ENCODE data around the gene POGK.
"Not testable (repeated sequence)": the region's sequence is repeated elsewhere in the genome, so short reads cannot be mapped to it uniquely, and the experiment has no call there.

POGK gene, protein sequence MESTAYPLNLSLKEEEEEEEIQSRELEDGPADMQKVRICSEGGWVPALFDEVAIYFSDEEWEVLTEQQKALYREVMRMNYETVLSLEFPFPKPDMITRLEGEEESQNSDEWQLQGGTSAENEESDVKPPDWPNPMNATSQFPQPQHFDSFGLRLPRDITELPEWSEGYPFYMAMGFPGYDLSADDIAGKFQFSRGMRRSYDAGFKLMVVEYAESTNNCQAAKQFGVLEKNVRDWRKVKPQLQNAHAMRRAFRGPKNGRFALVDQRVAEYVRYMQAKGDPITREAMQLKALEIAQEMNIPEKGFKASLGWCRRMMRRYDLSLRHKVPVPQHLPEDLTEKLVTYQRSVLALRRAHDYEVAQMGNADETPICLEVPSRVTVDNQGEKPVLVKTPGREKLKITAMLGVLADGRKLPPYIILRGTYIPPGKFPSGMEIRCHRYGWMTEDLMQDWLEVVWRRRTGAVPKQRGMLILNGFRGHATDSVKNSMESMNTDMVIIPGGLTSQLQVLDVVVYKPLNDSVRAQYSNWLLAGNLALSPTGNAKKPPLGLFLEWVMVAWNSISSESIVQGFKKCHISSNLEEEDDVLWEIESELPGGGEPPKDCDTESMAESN

DNA sequence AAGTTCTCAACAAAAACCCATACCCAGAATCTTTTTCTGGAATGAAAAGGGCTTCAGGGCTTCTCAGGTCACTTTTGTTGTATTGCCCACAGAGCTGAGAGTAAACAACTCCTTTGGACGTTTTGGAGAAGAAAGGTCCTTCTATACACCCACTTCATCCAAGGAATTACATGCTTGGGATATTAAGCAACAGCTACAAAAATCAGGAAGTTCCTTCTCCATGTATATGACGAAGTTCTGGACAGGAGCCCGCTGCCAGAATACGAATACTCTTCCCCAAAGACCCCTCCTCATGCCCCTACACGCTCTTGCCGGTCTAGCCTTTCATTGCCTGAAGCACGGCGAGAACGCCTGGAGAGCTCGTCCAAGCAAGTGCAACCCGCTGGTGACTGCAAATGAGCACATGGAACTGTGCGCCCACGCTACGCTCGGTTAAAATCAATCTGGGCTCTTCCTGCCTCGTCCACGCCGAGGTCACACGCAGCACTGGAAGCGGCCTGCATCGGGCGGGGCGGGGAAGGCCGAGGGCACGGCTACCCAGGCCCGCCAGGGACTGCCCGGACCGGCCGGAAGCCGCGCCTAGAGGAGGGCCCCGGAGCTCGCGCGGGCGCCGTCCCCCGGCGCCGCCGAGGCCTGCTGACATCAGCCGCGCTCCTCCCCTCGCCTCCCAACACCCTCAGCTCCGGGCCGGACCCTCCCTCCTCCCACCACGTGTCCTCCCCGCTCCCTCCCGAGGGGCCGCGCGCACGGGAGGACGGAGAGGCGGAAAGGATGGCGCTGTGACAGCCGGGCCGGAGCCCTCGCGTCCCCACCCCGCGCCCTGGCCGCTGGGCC, at the start of gene POGK:
Gene POGK (plus strand): TSS at position 710 of the 834 bp plus-strand sequence. CDS start 1,482 bp downstream, outside the sequence.
- peak; percentile 72 for DNase-seq (ENCODE audit: low read depth)

DNA sequence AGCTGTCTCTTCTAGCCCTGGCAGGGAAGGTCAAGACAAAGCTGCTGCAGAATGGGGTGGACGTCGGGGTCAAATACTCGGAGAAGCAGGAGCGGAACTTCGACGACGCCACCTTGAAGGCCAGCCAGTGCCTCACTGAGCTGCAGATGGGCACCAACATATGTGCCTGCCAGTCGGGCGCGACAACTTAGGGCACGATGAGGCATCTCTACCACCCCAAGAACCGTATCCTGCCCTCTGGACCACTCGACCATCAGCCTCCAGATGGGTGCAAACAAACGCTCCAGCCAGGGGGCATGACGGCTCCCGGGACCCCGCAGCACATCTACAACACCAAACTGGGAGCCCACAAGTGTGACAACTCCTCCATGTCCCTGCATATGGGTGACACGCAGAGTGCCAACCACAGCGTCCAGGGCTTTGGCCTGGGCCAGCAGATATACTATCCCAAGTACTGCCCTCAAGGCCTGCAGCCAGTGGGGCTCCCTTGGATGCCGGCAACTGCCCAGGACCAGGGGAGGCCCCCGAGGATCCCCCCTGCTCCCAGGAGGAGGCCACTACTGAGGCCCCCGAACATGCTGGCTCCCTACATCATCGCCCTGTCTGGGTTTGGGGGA, 42.5 kb upstream of the POGK start:
- DNase-seq (ENCODE audit: low read depth): no peak

DNA sequence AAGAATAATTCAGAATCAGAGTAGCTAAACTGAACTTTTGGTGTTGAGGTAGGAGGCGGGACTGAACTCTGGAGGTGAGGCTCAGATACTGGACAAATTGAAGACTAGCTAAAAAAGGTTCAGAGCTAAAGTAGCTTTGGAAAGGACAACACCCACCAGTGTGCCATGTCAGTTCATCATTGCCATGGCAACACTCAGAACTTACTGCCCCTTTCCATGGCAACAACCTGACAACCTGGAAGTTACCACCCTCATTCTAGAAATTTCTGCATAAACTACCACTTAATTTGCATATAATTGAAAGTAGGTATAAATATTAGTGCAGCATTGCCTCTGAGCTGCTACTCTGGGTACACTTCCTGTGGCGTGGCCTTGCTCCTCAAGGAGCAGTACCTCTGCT, 30.3 kb upstream of the POGK start:
- DNase-seq (ENCODE audit: low read depth): no peak

DNA sequence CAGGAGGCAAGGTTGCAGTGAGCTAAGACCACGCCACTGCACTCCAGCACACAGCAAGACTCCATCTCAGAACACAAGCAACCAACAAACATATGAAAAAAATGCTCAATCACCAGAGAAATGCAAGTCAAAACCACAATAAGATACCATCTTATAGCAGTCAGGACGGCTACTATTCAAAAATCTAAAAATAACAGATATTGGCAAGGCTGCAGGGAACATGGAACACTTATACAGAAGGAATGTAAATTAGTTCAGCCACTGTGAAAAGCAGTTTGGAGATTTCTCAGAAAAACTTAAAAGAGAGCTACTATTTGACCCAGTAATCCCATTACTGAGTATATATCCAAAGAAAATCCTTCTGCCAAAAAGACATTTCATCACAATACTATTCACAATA, 27.6 kb upstream of the POGK start:
- DNase-seq (ENCODE audit: low read depth): no peak

DNA sequence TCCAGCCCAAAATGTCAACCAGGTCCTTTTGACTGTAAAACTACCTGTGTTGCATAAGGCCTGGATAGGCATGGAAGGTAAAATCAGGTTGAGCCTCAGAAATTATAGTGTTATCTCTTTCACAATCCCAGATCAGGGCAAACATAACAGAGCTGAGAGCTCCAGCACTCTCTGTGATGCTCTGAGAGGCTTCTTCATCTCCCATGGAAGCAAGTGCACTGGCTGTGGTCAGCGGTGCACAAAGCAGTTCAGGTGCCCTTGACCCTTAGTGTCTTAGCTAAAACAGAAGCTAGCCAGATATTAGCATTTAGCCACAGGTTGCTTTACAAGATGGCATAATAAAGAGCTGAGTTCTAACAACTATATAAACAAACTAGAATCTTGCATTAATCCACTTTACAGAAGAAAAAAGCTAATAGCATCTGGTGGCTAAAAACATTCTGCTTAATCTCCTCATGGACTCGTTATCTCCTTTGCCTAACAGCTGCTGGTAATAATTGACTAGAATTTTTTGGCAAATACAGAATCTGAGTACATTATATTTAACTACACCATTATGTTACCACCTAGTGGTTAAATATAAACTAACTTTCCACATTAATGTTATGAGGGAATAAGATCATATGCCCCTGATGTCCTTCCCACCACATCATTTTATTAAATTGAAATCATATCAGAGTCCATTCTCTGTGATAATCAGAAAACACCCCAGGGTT, 25.6 kb upstream of the POGK start:
- DNase-seq (ENCODE audit: low read depth): no peak

DNA sequence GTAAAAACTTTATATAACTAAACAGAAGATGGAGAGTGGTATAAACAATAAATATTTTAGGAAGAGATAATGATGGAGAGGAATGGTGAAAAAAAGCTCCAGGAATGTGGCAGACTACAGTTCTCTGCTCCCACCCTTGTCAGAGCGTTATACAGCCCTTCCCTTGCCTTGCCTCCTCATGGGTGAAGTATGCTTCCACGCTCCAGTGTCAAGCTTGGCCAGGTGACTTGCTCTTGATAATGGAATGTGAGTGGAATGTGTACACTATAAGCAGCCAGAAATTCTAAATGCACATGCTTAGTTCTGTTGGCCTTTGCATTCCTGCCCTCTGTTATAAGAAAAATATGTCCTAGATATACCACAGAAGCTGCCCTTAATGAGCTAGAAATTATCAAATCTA, 24.7 kb upstream of the POGK start:
- no peak for DNase-seq (ENCODE audit: low read depth)

DNA sequence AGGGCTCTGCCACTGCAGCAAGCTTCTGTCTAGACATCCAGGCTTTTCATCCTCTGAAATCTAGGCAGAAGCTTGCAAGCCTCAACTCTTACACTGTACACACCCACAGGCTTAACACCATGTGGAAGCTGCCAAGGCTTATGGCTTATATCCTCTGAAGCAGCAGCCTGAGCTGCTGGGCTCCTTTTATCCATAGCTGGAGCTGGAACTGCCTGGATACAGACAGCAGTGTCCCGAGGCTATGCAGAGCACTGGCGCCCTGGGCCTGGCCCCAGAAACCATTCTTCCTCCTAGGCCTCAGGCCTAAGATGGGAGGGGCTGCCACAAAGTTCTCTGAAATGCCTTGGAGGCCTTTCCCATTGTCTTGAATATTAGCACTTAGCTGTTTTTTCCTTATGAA, 19.3 kb upstream of the POGK start:
- no peak for DNase-seq (ENCODE audit: low read depth)

DNA sequence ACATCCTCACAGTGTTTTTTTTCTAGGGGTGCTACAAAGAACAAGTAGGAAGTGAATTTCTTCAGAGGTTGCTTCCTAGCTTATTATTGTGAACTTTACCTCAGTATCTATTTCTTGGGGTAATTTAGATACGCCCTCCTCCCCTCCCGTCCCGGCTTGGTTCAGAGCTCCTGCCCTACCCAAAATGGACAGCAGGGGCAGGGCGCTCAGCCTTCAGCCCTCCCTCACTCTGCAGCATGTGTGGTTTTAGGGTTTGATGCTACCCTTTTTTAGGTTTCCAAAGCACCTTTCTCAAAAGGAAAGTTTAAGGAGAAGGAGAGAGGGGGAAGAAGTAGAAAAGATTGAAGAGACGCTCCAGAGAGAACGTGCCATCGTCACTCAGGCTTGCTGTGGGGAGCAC, 16.9 kb upstream of the POGK start:
- no peak for DNase-seq (ENCODE audit: low read depth)

DNA sequence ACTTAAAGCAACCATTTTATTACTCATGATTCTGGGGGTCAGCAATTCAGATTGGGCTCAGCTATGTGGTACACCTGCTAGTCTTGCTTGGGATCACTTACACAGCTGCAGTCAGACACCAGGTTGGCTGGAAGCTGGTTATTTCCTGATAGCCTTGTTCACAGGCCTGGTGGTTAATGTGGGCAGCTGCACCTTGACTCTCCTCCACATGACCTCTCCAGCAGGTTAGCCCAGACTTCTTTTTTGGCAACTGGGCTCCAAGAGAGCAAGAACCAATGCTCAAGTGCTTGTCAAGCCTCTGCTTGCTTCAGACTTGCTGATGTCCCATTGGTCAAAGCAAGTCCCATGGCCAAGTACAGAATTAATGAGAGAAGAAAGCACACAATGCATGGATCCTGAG, 11.8 kb upstream of the POGK start:
- no peak for DNase-seq (ENCODE audit: low read depth)

DNA sequence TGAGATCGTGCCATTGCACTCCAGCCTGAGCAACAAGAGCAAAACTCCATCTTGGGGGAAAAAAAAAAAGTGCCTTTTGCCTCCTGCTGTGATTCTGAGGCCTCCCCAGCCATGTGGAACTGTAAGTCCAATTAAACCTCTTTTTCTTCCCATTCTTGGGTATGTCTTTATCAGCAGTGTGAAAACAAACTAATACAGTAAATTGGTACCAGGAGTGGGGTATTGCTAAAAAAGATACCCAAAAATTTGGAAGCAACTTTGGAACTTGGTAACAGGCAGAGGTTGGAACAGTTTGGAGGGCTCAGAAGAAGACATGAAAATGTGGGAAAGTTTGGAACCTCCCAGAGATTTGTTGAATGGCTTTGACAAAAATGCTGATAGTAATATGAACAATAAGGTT, 9.5 kb upstream of the POGK start:
- DNase-seq (ENCODE audit: low read depth): not testable (repeated sequence)

DNA sequence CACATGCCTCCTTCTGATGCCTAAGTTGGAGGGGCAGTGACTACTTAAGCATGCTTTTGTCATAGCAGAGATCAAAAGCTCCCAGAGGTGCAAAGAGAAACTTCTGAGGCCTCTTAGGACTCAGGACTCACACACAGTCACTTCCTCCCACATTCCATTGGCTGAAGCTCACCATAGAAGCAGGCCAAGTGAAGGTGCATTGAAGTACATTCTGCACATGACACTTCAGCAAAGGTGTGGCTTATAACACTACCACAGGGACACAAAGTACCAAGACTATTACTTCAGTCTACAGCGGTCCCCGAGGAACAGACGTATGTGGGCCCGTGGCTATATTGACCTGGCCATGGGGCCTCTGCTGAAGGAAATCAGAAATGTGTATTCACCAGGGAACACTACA, 2.5 kb upstream of the POGK start:
- no peak for DNase-seq (ENCODE audit: low read depth)

DNA sequence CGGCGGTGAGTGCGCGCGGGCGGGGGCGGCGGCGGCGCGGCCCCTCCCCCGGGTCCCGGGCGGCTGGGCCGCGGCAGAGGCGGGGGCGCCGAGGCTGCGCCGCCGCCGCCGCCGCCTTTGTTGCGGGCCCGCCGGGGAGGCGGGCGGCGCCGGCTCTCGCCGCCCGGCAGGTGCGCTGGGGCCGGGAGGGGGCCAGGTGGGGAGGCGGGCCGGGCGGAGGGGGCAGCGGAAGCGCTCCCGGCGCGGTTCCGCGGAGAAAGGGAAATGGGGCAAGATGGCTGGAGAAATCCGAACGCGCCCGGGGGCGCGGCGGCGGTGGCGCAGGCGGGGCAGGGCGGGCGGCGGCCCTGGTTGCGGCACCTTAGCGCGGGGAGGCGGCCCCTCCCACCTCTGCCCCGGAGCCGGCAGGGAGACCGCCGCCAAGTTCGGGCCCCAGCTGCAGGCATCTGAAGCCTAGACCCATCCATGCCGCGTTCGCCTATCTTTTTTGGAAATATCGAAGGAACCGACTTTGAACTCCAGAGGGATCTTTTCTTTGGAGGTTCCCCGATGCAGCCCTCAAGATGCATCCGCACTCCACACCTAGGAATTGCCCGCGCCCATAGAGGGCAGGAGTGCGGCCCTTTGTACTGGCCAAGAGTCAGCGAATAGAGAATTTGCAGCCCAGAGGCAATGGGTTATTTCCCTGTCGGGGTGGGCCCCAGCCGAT, 479 bp downstream of the POGK start:
- peak; percentile 52 for DNase-seq (ENCODE audit: low read depth)

DNA sequence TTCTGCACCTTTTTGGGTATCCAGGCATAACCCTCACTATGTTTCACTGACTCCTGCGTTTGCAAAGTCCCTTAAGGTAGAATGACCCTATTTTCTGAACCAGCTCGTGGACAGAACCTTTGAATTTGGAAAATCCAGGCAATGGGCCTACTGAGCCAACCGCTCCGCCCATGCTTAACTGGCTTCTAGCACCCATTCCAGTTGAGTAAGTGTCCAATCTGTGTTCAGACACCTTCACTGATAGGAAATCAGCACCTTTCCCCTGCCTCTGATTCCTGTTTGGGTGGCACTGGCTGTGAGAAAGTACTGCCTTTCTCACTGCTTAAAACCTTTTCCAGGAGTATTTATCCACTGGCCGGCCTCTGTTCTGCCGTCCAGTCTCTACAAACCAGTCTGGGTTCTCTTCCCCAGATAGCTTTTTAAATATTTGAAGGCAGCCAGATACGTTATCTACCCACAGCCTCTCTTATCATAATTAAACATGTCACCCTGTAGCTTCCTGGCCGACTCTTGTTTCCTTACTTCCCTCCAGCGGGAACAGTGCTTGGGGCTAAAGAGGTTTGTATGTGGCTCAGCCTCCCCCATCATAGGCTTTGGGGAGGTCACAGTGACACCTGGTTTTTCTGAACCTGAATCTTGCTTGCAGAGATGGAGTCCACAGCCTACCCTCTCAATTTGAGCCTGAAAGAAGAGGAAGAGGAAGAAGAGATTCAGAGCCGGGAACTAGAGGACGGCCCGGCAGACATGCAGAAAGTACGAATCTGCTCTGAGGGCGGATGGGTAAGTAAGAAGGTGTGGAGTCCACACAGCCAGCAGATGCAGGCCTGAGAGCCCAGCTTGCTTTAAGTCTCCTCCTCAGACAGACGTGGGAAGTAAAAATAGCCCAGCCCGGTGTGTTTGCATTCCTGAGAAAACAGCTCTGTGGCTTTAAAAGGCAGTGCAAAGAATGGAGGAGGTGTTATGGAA, 1.3 kb downstream of the POGK start:
- DNase-seq (ENCODE audit: low read depth): no peak

DNA sequence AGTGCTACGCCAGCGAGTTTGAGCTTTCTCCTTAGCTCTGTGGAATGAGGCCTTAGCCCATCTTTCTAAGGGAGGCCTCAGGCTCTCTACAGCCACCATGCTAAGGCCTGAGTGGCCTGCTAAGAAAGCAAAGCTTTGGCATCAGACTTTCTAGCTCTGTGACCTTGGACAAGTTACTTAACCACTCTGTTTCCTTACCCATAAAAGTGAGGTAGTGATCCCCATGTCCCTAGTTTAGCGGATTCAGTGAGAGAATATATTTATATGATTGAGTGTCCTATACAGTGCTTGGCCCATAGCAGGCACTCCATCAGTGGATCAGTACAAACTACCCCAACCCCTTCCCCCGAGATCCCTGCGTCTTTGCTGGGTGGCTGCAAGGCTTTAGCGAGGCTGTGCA, 4.0 kb downstream of the POGK start:
- no peak for DNase-seq (ENCODE audit: low read depth)

DNA sequence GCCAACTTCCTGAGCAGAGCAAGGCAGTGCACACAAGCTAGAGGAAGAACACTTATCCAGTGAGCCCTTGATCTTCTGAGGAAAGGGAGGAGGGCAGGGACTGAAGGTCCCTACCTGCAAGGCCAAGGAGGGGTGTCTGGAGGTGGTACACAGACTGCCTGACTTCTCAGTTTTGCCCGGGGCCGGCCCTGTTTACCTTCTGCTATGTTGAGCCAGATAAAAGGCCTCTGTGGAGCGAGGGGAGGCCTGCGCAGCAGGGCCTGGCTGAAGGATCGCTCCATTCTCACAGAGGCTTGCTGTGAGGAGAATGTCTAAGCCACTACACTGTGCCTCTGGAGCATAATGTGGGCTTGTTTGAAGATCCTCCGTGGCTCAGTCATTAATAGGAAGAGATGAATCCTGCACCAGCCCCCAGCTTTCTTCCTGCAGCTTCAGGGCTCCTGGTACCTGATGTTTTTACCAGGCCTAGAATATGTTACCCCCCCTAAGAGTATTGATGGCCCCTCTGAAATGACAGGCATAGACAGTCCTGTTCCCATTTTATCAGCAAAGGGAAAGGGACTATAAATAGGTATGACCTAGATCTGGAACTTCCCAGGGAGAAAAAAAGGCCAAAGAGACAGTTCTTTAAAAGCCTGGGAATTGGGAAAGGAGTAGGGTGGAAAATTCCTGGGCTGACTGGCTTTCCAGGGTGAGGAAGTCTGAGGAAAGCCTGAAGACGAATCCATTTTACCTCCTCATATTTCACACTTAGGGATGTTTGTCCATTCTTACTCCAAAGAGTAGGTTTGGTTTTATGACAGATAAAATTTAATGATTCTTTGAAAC, 4.7 kb downstream of the POGK start:
- no peak for DNase-seq (ENCODE audit: low read depth)

DNA sequence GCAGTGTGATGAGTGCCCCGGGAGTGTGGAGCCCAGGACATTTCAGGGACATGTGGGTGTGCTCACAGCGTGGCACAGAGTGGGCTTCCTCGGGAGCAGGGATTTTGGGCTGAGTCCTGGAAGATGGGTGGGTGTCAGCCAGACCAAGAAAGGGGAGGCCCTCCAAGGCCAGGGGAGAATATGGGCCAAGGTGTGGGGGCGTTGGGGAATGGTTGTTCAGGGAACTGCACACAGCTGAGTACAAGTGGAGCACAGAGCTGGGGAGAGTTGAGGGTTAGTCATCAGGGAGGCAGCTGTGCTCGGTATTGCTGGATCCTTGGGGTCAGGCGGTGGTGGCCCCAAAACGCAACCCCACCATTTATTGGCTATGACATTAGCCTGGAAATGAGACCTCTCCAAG, 5.5 kb downstream of the POGK start:
- DNase-seq (ENCODE audit: low read depth): no peak

DNA sequence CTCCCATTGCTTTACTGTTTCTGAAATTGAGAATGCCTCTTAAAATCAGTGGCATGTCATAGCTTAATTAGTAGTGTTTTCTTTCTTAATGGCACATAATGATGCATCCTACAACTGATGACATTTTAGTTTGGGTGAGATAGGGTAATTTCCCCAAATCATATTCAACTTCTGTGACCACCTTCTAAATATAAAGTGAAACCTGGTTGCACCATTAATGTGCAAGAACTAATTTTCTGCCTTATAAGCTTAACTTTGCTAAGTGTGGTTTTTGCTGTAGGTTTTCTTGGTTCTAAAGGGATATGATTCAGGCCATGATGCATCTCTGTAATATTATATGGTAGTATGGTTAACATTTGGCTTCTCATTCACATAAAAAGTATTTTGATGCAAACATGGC, 8.9 kb downstream of the POGK start:
- no peak for DNase-seq (ENCODE audit: low read depth)

DNA sequence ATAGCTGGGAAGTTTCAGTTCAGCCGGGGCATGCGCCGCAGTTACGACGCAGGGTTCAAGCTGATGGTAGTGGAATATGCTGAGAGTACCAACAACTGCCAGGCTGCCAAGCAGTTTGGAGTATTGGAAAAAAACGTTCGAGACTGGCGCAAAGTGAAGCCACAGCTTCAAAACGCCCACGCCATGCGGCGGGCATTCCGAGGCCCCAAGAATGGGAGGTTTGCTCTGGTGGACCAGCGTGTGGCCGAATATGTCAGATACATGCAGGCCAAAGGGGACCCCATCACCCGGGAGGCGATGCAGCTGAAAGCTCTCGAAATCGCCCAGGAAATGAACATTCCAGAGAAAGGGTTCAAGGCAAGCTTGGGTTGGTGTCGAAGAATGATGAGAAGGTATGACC, 9.9 kb downstream of the POGK start:
- no peak for DNase-seq (ENCODE audit: low read depth)

DNA sequence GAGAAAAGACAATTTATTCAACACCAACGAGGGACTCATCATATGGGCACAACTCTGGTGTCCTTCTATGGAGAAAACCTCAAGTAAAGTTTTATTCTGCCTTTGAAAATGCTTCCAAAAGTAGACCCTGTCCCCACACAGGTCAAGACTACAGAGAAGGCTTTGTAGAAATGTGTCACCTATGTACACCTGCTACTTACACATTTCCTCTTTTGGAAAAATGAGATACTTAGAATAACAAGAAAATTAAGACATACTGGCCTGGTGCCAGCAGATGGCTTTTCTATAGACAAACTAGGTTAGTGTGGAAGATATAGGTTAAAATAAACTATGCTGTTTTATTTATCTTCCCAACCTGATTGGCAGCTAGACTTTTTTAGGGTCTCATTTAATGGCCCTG, 13.6 kb downstream of the POGK start:
- DNase-seq (ENCODE audit: low read depth): no peak
